CD4-positive, alpha-beta T cell treated with Interleukin-2 at 100 ng/mL for 4 hours (primary cell): Measurements from ENCODE around the gene MAML2.
"Not testable (repeated sequence)": the region's sequence is repeated elsewhere in the genome, so short reads cannot be mapped to it uniquely, and the experiment has no call there.

ENCODE experiments used
- DNase-seq: peaks from one replicate; pipeline ENCODE4 v3.0.0-alpha.2; 2020; ENCODE audit warnings: low spot score

The MAML2 gene

GRCh38 chr11:96268527-96268926 is 74.5 kb downstream of the MAML2 start:
- not testable (repeated sequence) for DNase-seq

DNA sequence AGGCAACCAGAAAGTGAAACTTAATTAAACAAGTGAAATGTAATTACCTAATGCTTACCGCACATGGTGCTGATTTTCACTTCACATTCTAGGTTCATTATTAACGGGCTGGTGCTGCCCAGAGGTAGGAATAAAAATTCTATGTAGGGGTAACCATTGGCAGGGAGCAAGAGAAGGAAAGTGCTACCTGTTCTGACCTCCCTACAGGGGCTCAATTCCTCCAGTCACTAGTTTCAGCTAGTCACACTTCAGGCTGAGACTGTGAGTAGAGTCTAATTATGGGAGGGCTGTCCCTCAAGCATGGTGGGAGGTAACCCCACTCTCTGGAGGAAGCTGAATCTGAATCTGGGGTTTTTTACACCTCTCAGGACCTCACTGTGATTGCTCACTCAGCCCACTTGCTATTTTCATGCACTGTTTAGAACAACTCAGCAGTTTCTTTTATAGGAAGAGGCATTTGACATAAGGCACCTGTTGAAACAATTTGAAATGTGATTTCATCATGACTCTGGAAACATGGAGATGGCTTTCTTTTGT is 75.4 kb downstream of the MAML2 start:
- DNase-seq, result peak; percentile 65

DNA sequence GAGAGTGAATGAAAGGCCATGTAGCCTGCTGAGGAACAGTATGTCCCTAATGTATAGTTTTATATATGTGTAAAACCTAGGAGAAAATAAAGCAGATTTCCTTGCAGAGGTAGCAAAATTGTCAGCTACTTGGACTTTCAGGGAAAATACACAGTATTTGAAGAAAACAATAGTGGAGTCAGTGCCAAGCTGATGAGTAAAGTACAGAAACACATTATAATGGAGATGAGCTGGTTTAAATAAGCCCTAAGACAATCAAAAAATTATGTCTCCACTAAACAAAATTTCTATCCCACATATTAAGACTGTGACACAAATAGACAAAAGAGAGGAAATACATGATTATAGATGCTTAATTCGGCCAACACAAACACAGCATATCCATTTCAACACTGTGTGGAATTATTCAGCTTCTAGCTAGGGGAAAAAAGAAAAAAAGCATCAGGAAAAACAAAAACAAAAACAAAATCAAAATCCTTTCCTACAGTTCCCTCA is 75.9 kb downstream of the MAML2 start:
- DNase-seq, result no peak

- no peak for DNase-seq
Measured at GRCh38 chr11:96265972-96266371, 77.0 kb downstream of the MAML2 start.

- no peak for DNase-seq
Measured at GRCh38 chr11:96265220-96265737, 77.7 kb downstream of the MAML2 start.

DNA sequence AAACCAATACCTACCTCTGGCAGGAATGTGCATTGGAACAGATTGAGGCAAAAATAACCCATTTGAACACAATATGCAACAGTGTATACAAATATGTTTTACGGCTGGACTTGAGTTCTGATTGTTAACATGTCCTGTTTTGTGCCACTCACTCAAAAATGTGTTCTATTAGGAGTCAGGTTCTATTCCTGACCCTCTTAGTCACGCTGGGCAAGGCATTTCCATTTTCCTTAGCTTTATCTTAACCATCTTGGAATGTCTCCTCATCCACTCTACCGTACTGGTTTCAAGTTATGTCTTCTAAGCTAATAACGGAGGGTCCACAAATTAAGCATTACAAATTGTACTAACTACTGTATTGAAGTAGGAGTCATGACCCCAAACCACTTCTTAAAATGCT is 78.6 kb downstream of the MAML2 start:
- no peak for DNase-seq

DNA sequence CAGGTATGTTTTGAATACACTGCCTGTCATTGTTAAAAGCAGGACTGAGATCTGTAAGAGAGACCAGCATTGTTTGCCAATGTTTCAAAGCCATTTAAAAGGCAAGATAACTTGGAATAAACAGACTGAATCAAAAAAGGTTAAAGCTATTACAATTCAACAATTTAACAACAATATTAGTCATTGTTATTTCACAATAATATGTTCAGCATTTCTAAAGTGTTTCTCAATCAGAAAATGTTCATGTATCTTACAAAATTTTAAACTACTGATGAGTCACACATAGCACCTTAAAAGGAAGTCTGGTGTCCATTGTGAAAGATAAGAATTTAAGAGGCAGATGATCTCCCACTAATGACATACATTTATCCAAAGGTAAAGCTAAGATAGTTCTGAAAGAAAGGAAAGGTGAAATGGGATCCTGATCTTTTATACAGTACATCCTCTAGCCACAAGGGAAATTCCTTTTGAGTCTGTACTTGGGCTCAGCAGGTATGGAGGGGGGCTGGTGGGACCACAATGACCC is 79.7 kb downstream of the MAML2 start:
- DNase-seq, result peak; percentile 41

DNA sequence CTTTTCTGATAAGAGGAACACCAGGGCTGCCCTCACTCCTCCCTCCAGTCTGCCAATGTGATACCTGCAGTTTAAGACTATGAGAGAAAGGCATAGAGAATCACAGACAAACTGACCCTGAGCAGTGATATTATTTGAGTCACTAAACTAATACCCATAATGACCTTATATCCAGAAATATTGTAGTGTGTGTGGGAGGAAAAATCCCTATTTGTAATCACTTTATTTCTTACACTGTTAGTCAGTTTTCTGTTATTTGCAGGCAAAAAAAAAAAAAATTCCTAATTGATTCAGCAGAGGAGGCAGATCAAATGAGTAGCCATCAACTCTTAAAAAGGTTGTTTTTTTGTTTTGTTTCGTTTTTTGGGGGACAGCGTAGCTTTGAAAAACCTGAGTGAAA is 82.5 kb downstream of the MAML2 start:
- DNase-seq, result no peak

DNA sequence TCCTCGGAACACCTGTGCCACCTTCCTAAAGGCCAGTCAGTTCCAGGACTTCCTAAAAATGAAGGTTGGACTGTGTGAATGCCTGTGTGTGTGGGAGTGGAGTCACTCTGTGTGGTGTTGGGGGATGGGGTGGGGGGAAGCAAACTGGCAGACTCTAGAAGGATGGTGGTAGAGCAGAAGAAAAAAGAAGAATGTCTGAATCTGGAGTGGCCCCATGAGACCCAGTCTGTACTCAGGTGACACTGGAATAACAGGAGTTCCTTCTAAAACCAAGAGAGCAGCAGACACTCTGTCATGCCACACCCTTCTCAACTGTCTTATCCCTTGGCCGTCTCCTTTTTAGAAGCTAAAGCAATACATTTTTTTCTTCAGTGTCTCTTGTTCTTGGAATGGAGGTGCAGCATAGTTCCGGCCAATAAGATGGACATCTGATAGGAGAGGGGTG is 82.9 kb downstream of the MAML2 start:
- no peak for DNase-seq

DNA sequence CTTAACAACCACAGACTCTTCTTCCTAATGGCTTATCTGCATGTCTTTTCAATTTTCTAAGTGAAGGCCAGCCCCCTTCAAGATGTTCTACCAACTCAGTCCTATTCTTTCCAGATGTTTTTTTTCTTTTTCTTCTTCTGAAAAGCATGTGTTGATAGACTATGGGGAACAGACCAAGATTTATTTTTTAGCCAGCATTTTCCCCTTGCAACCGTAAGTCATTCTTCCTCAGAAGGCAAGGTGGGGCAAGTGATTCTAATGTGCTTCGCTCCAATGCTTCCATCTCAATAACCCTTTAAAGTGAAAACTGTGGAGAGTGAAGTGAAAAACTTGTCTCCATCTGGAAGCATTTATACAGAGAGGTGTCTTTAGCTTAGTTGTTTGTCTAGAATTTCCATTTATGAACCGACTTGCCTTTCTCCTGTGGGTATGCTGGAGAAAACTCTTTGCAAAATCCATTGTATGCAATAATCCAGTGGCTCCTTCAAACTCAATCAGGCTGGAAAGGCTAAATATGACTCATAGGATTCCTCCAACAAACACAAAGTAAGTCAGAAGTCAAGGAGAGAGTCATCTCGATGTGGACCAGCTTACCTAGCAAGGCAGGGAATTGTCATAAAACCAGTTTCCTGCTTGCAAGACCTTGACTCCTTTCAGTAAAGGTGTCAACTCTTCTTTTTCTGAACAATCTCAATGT is 83.7 kb downstream of the MAML2 start:
- DNase-seq, result no peak

GRCh38 chr11:96257972-96258934 is 84.7 kb downstream of the MAML2 start:
- peak; percentile 63 for DNase-seq

- no peak for DNase-seq
Measured at GRCh38 chr11:96257036-96257435, 86.0 kb downstream of the MAML2 start.

DNA sequence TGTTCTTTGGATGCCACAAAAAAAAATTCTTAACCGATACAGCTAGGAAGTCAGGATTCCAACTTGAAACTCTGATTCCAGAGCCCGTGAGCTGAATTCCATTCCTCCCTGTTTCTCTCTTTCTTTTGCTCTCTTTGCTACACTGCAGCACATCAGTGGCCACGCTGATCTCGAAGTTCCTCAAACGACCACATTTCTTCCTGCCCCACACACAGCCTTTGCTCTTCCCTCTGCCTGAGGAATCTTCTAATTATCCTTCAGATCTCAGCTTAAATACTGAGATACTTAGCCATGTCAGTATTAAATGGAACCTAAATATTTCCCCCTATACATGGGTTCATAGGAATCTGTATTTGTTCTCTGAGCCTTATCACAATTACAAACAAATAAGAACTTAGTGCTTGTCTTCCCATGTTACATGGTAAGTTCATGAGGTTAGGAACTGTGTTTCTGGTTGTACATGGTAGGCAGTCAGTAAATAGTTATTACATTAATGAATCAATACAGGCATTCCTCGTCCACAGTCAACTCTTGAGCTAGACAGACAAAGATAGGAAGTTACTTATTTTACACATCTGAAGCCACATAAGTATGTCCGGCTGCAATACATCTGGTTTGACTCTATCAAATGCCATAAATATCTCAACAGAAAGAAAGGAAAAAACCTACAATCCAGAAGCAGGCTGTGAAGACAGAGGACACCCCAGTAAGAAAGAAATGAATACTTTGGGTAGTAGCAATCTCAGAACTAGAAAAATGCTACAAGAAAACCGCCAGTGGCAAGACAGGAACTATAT is 86.6 kb downstream of the MAML2 start:
- DNase-seq, result no peak

GRCh38 chr11:96254854-96255253 is 88.1 kb downstream of the MAML2 start:
- no peak for DNase-seq

DNA sequence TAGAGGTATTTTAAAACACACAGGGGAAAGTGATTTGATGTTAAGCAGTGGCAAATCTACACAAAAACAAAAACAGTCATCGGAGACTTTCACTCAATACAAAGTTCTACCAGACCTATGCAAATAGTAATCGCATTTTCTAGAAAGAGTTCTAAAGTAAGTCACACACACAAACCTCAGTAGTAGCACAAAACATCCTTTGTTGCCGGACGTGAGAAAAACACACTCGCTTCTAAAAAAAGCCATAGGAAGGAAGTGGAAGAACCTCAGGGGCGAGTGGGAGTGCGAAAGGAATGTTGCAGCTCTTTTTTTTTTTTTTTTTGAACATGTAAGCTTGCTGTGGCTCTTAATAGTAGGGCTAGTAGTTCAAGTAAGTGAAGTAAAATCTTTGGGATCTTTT is 88.9 kb downstream of the MAML2 start:
- DNase-seq, result peak; percentile 54

- no peak for DNase-seq
Measured at GRCh38 chr11:96246718-96247552, 96.1 kb downstream of the MAML2 start.

DNA sequence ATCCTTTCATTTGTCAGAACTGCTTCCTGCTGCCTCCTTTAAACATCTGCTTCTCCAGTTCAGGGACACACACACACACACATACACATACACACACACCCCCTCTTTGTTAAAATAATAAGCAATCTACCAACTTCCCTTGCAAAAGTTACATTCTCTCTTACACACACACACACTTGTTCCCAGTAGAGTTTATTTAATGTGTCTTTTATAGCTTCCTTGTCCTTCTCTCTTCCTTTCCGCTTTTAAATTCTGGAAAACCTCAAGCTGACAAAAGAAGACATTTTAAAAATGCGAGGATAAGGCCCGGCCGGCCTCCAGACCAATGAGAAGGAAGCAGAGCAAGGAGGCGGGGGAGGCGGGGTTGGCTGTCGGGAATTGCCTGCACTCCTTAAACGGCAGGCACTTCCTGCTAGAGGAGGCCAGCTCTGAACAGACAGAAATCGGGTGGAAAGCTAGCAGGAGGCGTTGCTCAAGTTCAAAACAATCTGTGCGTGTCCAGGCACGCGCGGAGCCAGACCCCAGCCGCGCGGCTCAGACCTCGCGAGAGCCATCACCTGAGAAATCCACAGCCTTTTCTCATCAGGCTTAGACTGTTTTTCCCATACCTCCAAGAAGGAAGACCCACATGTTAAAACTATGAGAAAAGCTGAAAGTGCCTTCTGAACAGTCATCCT is 99.9 kb downstream of the MAML2 start:
- peak; percentile 65 for DNase-seq

- DNase-seq, result no peak
Measured at GRCh38 chr11:96242191-96242847, 100.7 kb downstream of the MAML2 start.

- DNase-seq, result no peak
Measured at GRCh38 chr11:96241331-96241841, 101.6 kb downstream of the MAML2 start.
